HG03460 (cell line): ENCODE data around the gene SLC25A47.
"Not testable (repeated sequence)": the region's sequence is repeated elsewhere in the genome, so short reads cannot be mapped to it uniquely, and the experiment has no call there.

ENCODE experiments used
- ATAC-seq: cut with Tn5 transposase; IDR thresholded peaks from one replicate; pipeline ENCODE4 v1.9.1; 2021; ENCODE audit not compliant: unreplicated experiment

The SLC25A47 gene

DNA sequence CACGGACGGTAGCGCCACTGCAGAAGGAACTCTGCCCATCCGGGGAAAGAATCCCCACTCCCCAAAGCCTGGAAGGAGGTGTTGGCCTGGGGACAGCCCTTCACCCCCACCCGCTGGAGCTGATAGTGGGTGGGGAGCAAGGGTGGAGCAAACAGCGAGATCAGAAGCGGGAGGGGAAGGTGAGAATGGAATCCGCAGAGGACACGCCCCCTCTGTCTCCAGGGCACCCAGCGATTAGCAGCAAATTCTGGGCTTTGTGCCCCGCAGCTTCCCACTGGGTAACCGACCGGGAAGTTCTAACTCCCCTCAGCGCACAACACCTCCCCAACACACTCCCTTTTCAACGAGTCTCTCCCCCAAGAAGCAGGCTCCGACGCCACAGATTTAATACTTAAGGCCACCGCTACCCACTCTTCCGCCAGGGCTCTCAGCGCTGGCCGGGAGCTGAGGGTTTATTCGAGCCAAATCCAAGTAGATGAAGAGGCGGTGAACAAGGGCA lies 18.3 kb upstream of the SLC25A47 start:
- ATAC-seq: no peak

DNA sequence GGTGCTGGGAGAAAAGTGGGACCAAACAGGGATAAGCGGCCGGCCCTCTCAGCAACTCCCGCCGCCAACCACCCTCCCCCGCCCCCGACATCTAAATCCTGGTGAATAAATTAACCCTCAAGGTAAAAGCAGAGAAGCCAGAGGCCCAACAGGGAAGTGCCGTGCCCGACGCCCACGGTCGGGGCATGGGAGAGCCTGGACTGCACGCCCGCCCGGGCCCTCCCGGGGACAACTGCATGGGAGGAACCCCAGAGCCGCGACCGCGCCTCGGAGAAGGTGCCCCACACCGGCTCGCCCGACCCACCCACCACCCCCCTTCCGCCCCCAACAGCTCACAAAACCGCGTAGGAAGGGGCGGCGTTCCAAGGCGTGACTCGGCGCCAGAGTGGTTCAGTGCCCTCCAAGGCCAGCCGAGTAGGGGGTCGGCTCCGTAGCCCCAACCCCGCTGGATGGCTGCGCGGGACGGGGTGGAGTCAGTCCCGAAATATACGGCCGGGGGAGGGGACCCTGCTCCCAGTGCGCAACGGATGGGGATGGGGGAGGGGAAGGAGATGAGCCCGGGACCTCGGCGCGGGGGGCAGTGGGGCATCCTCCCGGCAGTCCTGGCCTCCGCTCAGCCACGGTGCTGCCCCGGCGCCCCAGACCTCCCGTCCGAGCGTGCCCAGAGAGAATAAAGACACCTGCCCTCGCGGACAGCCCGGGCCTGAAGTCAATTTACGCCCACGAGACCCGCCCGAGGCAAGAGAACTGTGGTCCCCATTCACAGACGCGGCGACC lies 17.6 kb upstream of the SLC25A47 start:
- no peak for ATAC-seq

DNA sequence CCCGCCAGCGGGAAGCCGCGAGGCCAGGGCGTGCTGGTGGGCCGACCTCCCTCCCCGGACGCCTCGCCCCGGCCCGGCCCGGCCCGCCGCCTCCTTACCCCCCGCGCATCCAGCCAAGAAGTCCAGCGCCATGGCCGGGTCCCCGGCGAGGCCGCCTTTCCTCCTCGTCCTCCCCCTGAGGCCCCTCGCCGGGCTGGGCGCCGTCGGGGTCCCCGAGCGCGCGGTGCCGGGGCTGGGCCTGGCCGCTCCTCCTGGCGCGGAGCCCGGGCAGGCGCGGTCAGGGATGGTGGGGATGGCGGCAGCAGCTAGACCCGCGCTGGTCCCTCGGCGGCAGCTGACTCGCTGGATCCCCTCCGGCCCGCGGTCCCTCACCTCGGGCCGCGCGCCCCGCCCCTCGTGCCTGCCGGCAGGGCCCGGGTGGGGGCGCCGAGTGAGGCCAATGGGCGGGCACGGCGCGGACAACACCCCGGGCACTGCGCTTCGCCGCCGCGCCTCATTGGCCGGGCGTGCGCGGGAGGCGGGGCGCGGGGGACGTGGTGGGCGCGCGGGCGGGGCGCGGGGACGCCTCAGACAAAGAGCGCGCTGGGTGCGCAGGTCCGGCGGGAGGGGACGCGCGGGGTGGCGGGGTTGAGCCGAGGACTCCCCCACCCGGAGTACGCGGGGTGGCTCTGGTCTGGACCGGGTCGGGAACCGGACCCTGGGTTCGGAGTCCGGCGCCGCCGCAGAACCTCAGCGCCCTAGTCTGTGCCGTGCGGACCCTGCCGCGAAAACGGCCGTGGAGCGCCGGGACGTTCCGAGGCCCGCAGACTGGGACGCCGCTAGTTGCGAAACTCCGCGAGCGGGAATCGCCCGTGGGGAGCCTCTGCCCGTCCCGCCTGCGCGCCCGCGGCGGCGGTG lies 16.8 kb upstream of the SLC25A47 start, which contains the start of gene SLC25A29:
TSS of gene SLC25A29 (minus strand) at position 344 of the 897 bp plus-strand sequence. CDS start at position 132, 212 bp downstream.
- ATAC-seq: peak; percentile 90

DNA sequence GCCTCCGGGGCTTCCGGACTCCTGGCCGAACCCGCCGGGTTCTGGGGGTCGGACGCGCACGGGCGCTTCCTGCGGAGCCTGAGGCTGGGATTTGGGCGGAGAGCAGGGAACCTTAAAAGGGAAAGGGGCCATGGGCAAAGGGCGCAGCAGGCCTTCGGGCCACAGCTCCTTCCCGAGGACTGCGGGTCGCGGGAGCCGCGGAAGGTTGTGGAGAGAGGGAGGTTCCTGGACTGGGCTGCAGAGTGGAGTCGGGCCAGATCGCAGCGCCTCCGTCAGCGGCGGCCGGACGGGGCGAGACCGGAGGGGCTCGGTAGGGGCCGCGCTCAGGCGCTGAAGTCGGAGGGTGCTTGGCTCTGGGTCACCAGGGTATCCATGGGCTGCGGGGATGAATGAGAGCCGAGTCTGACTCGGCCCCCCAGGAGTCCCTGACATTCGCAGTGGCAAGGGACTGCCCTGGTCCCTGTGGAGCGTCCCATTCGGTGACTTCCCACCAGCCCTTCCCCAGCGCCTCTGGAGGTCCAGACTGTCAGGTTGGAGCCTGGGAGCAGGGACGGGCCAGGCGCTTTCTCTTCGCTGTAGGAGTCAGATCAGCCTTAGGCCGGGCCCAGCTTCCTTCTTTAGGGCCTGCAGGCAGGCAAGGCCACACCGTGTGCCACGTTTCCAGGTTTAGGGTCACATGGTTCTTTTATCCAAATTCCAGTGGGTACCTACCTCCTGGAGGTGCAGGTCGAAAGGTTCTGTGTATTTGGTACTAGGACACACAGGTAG lies 16.0 kb upstream of the SLC25A47 start:
- ATAC-seq: no peak

DNA sequence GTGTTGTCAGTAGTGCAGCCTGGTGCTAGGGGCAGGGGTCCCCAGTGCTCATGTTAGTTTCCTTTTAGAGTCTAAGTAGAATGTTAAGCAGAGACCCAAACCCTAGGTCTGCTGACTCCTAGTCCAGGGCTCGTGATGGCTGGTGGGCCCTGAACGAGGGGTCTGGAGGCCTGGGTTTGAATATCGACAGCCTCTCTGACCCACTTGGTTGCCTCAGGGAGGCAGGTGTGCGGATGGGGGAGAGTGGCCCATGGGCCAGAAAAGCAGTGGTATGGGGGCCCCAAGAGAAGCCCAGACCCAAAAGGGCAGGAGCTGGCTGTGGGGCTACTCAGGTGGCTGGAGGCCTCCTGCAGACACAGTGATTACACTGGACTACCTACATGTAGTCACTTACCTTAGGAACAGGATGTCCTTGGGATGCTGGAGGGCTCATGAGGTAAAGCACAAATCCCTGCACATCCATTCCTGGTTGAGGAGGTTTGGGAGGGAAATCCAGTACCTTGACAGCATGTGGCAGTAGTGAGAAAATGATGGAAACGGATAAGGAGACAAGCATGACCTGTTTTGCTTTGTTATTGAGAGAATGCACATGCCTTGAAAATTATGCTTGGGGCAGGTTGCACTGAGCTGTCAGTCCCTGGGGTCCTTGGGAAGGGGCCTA lies 15.2 kb upstream of the SLC25A47 start:
- no peak for ATAC-seq

DNA sequence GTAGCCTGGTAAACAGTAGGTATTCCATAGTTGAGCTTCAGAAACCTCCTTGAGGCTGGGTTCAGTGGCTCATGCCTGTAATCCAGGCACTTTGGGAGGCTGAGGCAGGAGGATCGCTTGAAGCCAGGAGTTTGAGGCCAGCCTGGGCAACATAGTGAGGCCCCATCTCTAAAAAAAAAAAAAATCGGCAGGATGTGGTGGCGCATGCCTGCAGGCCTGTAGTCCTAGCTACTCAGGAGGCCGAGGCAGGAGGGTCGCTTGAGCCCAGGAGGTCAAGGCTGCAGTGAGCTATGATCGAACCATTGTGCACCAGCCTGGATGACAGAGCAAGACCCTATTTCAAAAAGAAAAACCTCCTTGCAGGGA lies 14.7 kb upstream of the SLC25A47 start:
- not testable (repeated sequence) for ATAC-seq

DNA sequence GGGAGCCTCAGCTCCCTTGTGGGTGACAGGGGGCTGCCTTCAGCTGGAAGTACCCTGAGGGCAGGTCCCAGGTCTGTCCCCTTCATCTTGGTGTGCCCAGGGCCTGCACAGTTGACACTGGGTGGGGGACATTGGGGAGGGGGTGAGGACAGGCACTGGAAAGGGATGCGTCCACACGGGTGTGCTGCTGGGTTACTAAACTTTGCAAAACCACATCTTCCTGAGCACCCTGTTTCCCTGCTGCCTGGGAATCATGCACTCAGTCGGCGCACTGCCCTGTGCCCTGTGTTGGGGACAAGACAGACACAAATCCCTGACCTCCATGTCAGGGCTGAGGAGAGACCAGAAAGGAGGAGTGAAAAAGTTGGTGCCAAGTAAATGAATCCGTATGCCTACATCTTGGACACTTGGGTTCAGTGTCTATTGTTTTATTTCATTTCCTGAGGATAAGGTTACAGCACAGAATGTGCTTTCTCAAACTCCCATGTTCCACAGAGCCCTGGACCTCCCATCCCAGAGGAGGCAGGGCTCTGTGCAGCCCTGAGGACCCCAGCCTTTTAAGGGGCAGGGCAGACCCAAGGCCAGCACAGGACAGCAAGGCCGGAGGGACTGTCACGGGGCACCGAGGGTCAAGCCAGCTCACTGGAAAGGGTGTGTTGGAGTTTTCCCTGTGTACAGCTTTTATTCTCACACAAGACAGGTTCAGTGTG lies 14.0 kb upstream of the SLC25A47 start:
- no peak for ATAC-seq

DNA sequence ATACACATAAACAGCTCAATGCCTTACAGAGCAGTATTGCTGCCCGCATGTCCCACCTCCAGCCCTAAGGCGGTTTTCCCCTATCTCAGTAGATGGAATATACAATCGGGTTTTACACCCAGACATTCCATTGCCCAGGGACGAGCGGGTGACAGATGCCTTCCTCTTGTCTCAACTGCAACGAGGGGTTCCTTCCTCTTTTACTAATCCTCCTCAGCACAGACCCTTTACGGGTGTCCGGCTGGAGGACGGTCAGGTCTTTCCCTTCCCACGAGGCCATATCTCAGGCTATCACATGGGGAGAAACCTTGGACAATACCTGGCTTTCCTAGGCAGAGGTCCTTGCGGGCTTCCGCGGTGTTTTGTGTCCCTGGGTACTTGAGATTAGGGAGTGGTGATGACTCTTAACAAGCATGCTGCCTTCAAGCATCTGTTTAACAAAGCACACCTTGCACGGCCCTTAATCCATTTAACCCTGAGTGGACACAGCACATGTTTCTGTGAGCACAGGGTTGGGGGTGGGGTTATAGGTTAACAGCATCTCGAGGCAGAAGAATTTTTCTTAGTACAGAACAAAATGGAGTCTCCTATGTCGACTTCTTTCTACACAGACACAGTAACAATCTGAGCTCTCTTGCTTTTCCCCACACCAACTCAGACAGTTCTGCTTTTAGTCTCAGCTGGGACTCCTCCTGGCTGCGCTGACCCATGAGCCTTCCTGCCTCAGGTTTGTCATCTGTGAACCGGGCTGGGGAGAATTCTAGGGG lies 10.8 kb upstream of the SLC25A47 start:
- ATAC-seq: not testable (repeated sequence)

DNA sequence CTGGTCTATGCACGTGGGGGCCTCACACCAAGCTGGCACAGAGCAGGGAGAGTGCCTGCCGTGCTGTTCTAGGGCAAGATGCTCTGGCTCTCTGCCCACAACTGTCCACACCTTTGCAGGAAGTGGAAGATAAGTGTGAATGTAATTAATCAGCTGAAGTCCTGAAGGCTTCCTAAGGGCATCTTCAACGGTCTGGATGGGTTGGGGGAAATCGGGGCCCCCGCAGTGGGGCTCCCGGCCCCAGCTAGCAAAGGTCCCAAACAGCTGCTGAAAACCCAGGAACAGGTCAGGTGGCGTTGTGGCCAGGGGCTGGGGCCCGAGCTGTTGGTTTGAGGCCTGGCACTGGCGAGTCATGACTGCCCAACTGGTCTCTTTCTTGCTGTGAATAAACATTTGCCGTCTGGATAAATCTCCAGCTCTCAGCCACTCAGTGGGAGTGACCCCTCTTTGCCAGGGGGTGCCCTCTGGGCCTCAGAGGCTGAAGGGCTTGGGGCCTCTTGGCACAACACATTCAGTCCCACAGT lies 10.2 kb upstream of the SLC25A47 start:
- no peak for ATAC-seq

DNA sequence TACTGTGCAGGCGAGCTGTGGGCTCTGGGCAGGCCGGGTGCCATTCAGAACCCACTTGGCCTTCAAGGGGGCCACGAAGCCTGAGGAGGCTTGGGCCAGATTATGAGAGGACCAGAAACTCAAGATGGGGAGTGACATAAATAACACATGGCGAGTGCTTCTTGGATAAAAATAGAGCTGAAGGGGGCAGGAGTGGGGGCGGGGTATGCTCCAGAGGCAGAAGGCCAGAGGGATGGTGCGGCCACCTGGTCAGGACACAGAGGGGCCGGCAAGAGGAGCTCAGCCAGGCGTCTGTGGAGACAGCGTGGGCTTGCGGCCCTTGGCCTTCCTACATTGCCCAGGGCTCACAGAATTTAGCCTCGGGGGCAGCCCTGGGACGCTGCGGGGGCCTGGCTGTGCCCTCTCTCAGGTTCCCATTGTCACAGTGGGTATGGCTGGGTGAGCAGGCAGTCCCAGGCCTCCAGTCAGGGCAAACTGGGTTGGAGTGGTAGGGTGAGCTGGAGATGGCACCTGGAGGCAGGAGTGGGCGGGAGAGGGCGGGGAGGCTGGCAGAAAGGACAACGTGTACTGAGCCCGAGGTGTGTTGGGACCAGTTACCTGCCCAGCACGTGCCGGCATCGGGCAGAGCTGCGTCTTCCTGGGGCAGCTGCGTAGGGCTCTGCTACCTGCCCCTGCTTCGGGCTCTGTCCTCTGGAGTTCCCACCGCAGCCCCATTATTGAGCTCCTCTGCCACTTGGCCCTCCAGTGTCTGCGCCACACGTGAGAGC lies 9.5 kb upstream of the SLC25A47 start:
- ATAC-seq: no peak

DNA sequence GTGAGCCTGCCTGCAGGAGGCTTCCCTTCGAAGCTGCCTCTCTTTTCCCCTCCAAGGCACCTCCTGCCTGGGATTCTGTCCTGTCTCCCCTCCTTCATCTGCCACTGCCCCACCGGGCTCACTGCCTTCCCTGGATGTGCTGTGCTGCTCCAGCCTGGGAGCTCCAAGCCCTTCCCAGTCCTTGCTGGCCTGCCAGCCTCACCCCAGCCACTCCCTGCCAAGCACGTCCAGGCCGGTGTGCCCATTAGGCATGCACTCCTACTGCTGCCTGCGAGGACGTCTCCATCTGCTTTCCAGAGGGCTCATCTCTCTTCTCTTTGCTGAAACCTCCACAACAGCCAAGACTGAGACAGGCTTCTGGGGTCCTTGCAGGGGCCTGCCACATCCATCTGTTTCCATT lies 8.4 kb upstream of the SLC25A47 start:
- ATAC-seq: no peak

DNA sequence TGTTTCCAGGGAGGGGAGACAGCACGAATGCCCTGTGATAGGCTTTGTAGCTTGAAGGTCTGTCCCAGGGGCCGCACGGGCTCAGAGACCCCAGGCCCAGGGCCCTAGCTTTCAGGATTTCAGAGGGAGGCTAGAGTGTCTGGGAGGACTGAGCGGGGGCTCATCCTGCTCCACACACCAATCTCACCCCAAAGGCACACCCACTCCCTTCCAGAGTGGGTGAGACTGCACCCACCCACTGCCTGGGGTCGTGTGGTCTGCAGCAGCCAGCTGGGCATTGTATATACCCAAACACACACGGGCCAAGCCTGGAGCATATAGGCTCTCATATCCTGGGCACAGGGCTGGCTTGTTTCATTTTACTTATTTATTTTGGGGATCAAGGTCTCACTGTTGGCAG lies 5.8 kb upstream of the SLC25A47 start:
- no peak for ATAC-seq

DNA sequence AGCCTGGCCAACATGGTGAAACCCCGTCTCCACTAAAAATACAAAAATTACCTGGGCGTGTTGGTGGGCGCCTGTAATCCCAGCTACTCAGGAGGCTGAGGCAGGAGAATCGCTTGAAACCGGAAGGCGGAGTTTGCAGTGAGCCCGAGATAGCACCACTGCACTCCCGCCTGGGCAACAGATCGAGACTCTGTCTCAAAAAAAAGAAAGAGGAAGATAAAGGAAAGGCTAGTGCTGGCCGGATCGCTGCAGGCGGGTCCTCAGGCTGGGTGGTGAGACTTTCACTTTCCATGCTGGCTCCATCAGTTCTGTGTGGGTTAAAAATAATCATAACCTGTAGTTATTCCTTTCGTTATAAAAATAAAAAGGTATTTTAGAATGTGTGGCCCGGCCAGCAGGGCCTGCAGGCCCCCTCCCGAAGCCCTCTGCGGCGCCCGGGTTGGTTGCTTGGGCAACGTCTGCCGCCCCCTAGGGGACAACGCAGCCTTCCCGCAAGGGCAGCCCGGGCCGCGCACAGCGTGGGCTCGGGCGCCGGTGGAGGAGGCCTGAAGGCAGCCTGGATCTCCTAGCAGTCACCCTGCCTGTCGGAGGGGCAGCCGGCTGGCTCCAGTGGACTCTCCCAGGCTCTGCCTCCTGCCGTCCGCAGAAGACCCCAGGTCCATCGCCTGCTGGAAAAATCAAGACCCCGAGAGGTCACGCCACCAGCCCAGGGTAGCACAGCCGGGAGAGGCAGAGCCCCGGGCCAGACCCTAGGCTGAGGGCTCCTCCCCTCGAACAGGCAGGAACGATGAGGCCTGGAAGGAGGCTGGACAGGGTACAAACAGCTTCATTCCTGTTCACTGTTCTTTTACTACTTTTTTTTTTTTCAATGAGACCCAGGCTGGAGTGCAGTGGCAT lies 5.0 kb upstream of the SLC25A47 start:
- peak; percentile 92 for ATAC-seq

DNA sequence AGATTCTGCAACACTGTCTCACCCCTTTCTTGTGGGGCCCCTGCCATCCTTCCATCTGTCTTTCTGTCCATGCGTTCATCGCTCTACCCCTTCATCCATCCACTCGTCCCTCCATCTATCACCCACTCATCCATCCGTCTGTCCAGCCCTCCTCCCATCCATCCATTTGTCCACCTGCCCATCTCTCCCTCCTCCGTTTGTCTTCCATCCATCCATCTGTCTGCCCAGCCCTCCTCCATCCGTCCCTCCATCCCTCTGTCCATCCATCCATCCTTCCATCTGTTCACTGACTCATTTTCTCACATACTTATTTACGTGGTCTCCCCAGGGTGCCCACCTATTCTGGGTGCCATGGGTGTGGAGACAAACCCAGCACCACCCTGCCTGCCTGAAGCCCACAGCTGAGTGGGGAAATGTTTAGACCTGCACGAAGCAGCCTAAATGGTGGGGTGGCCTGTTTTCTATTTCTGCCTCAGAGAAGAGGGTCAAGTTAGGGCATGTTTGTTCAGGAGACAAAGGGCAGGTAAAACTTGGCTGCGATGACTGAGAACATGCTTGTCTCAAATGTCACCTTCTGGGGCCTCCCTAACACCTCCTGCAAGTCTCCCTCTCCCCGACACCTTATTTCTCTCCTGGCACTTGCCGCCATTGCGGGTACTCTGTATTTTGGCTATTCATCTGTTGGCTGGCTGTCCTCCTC lies 2.8 kb upstream of the SLC25A47 start:
- no peak for ATAC-seq

DNA sequence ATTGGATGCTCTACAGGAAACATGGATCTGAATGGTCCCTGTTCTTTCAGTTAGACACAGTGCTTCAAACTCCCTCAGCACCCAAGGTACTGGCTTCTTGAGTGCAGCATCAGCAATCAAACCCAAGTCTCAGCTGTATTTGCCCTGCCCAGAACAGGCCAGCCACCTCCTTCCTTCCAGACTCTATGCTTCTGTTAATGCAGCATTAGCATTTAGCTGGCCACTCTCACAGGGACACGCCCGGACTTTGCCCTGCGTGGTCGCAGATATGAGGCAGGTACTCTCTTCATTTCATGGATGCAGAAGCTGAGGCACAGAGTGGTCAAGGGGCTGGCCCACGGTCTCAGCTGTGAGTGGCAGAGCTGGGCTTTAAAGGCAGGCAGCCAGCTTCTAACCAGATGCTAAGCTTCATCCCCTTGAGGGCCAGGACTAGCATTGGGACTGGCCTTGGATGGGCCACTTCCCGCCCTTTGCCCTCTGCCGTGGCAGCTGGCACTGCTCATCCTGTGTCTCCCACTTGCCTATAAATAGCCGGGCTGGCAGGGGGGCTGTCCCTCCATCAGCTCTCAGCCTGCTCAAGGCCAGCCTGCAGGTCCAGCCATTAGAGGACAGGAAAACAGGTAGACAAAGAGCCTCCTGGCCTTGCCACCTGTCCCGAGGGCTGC lies 1.5 kb upstream of the SLC25A47 start:
- no peak for ATAC-seq
